ENCODE results near the gene PRKCA. TPM values are rescaled to one million over a fixed set of nuclear protein-coding genes. Genes with fewer than 3 reads are reported as not detected.
"Not testable (repeated sequence)": the region's sequence is repeated elsewhere in the genome, so short reads cannot be mapped to it uniquely, and the experiment has no call there.

PRKCA gene
- total RNA-seq, 1 donor from 2014 or later = 4.7 TPM

- H3K4me3 ChIP-seq (ENCODE audit: low read depth, low read length) = no peak overlapping the region
- no peaks in the 10 kb centered on the region for H3K27me3 ChIP-seq (ENCODE audit: control insufficient read depth, insufficient read depth, low read length)
- no peak for FAIRE-seq
- no peak for TF ChIP-seq CTCF (IDR thresholded peaks at IDR 0.05; ENCODE audit: insufficient read depth, low read length, severe bottlenecking)
- H3K36me3 ChIP-seq (ENCODE audit: control insufficient read depth, insufficient read depth, low read length) = no peaks in the 10 kb centered on the region
- DNase-seq (ENCODE audit: low read depth) = no peak
Observed at GRCh38 chr17:66704858-66705520, 402.6 kb downstream of the PRKCA start.

- no peak for TF ChIP-seq CTCF (IDR thresholded peaks at IDR 0.05; ENCODE audit: insufficient read depth, low read length, severe bottlenecking)
- Histone ChIP-seq H3K4me3 (ENCODE audit: low read depth, low read length) (no peak overlapping the region), H3K36me3 (ENCODE audit: control insufficient read depth, insufficient read depth, low read length) (no peaks in the 10 kb centered on the region), H3K27me3 (ENCODE audit: control insufficient read depth, insufficient read depth, low read length) (no peaks in the 10 kb centered on the region)
- FAIRE-seq (no peak), DNase-seq (ENCODE audit: low read depth) (peak; percentile 82)
Observed at GRCh38 chr17:66706851-66707450, 404.5 kb downstream of the PRKCA start.

- no peak for TF ChIP-seq CTCF (IDR thresholded peaks at IDR 0.05; ENCODE audit: insufficient read depth, low read length, severe bottlenecking)
- no peak overlapping the region for H3K4me3 ChIP-seq (ENCODE audit: low read depth, low read length)
- H3K36me3 ChIP-seq (ENCODE audit: control insufficient read depth, insufficient read depth, low read length) = no peaks in the 10 kb centered on the region
- no peak for DNase-seq (ENCODE audit: low read depth)
- no peaks in the 10 kb centered on the region for H3K27me3 ChIP-seq (ENCODE audit: control insufficient read depth, insufficient read depth, low read length)
- FAIRE-seq = no peak
Observed at GRCh38 chr17:66711401-66711800, 409.0 kb downstream of the PRKCA start.

GRCh38 chr17:66711881-66712321 is 409.5 kb downstream of the PRKCA start:
- H3K36me3 ChIP-seq (ENCODE audit: control insufficient read depth, insufficient read depth, low read length) = no peaks in the 10 kb centered on the region
- TF ChIP-seq CTCF (IDR thresholded peaks at IDR 0.05; ENCODE audit: insufficient read depth, low read length, severe bottlenecking) = no peak
- no peak for FAIRE-seq
- H3K4me3 ChIP-seq (ENCODE audit: low read depth, low read length) = no peak overlapping the region
- no peaks in the 10 kb centered on the region for H3K27me3 ChIP-seq (ENCODE audit: control insufficient read depth, insufficient read depth, low read length)
- peak; percentile 65 for DNase-seq (ENCODE audit: low read depth)

GRCh38 chr17:66712453-66712852 is 410.0 kb downstream of the PRKCA start:
- Histone ChIP-seq H3K4me3 (ENCODE audit: low read depth, low read length) (no peak overlapping the region), H3K27me3 (ENCODE audit: control insufficient read depth, insufficient read depth, low read length) (no peaks in the 10 kb centered on the region), H3K36me3 (ENCODE audit: control insufficient read depth, insufficient read depth, low read length) (no peaks in the 10 kb centered on the region)
- FAIRE-seq (no peak), DNase-seq (ENCODE audit: low read depth) (no peak)
- no peak for TF ChIP-seq CTCF (IDR thresholded peaks at IDR 0.05; ENCODE audit: insufficient read depth, low read length, severe bottlenecking)

GRCh38 chr17:66713021-66713532 is 410.7 kb downstream of the PRKCA start:
- not testable (repeated sequence) for DNase-seq (ENCODE audit: low read depth); FAIRE-seq

More at GRCh38 chr17:66713021-66713532, 410.7 kb downstream of the PRKCA start:
- H3K36me3 ChIP-seq (ENCODE audit: control insufficient read depth, insufficient read depth, low read length); H3K27me3 ChIP-seq (ENCODE audit: control insufficient read depth, insufficient read depth, low read length); H3K4me3 ChIP-seq (ENCODE audit: low read depth, low read length): not testable (repeated sequence)
